DOHH2 (cell line): ENCODE measurements around the gene NEDD4L.

Experiments used
- H3F3A ChIP-seq: fragments of 200-600 bp; sonication (generic), shearing (Covaris generic); 2 replicates; pipeline ENCODE4 v1.6.0; 2016; ENCODE audit warnings: antibody characterized with exemption, mild to moderate bottlenecking; ENCODE audit not compliant: control insufficient read depth, insufficient read depth
- H3K27ac ChIP-seq: fragments of 200-600 bp; sonication (generic); 2 replicates; pipeline ENCODE4 v1.5.1; 2014; ENCODE audit warnings: low read depth, mild to moderate bottlenecking, low read length, moderate library complexity
- H3K27me3 ChIP-seq: fragments of 200-600 bp; sonication (generic); 2 replicates; pipeline ENCODE4 v1.6.1; 2014; ENCODE audit warnings: mild to moderate bottlenecking, low read length, mixed read lengths; ENCODE audit not compliant: control insufficient read depth
- H3K36me3 ChIP-seq: fragments of 200-600 bp; sonication (generic); 2 replicates; pipeline ENCODE4 v1.6.1; 2014; ENCODE audit warnings: mild to moderate bottlenecking, low read length, moderate library complexity, mixed read lengths; ENCODE audit not compliant: control insufficient read depth
- H3K4me1 ChIP-seq: fragments of 200-600 bp; sonication (generic); 2 replicates; pipeline ENCODE4 v1.6.1; 2014; ENCODE audit warnings: mild to moderate bottlenecking, low read length, mixed read lengths; ENCODE audit not compliant: control insufficient read depth
- H3K4me2 ChIP-seq: fragments of 200-600 bp; sonication (generic); 2 replicates; pipeline ENCODE4 v1.6.0; 2014; ENCODE audit warnings: mild to moderate bottlenecking, low read length, moderate library complexity
- H3K4me3 ChIP-seq: fragments of 200-600 bp; sonication (generic); 2 replicates; pipeline ENCODE4 v1.5.1; 2014; ENCODE audit warnings: mild to moderate bottlenecking, low read length, mixed read lengths
- H3K79me2 ChIP-seq: fragments of 200-600 bp; sonication (generic); 2 replicates; pipeline ENCODE4 v1.6.1; 2014; ENCODE audit warnings: mild to moderate bottlenecking, low read length, mixed read lengths; ENCODE audit not compliant: control insufficient read depth
- H3K9me2 ChIP-seq: fragments of 200-600 bp; sonication (generic); replicated peaks from 2 replicates; pipeline ENCODE4 v1.6.1; 2014; ENCODE audit warnings: mild to moderate bottlenecking, low read length, mixed read lengths; ENCODE audit not compliant: control insufficient read depth
- H3K9me3 ChIP-seq: fragments of 200-600 bp; sonication (generic); 2 replicates; pipeline ENCODE4 v1.6.1; 2014; ENCODE audit warnings: antibody characterized with exemption, low read length, mixed read lengths; ENCODE audit not compliant: control insufficient read depth, insufficient read depth
- H4K20me1 ChIP-seq: fragments of 200-600 bp; sonication (generic); 2 replicates; pipeline ENCODE4 v1.6.0; 2014; ENCODE audit warnings: low read depth, mild to moderate bottlenecking, antibody characterized with exemption, low read length, moderate library complexity; ENCODE audit not compliant: control insufficient read depth, insufficient read depth
- CTCF ChIP-seq: fragments of 200-600 bp; sonication (generic); IDR thresholded peaks from one replicate; pipeline ENCODE4 v1.5.1; 2014; ENCODE audit warnings: antibody characterized with exemption, mild to moderate bottlenecking, low read depth, low read length; ENCODE audit not compliant: poor library complexity, severe bottlenecking
- EZH2phosphoT487 ChIP-seq: fragments of 200-600 bp; sonication (generic); IDR thresholded peaks from 2 replicates; pipeline ENCODE4 v1.6.1; 2017; ENCODE audit warnings: borderline replicate concordance, mild to moderate bottlenecking, antibody characterized with exemption, low read length, moderate library complexity, mixed read lengths

The NEDD4L gene

GRCh38 chr18:58389745-58390144 is 345.7 kb downstream of the NEDD4L start:
- H3K27ac ChIP-seq = no peak overlapping the region
- H3F3A ChIP-seq = no peaks in the 10 kb centered on the region
- TF ChIP-seq EZH2phosphoT487 (no peak), CTCF (no peak)
- no peaks in the 10 kb centered on the region for H3K9me2 ChIP-seq
- no peaks in the 10 kb centered on the region for H3K9me3 ChIP-seq
- no peaks in the 10 kb centered on the region for H3K27me3 ChIP-seq
- peaks cover 79% of the 10 kb centered on the region for H3K36me3 ChIP-seq
- H3K4me2 ChIP-seq = no peak overlapping the region
- H4K20me1 ChIP-seq = no peaks in the 10 kb centered on the region
- H3K4me1 ChIP-seq = no peaks in the 10 kb centered on the region
- H3K79me2 ChIP-seq = no peaks in the 10 kb centered on the region
- no peak overlapping the region for H3K4me3 ChIP-seq

- Histone ChIP-seq H3K4me1 (no peaks in the 10 kb centered on the region), H3F3A (no peaks in the 10 kb centered on the region), H3K9me3 (no peaks in the 10 kb centered on the region), H3K4me3 (no peak overlapping the region), H3K4me2 (no peak overlapping the region), H3K36me3 (peaks cover 75% of the 10 kb centered on the region), H3K79me2 (no peaks in the 10 kb centered on the region), H3K27me3 (no peaks in the 10 kb centered on the region), H4K20me1 (no peaks in the 10 kb centered on the region), H3K27ac (no peak overlapping the region), H3K9me2 (no peaks in the 10 kb centered on the region)
- TF ChIP-seq EZH2phosphoT487 (no peak), CTCF (no peak)
Measured at GRCh38 chr18:58390399-58390798, 346.4 kb downstream of the NEDD4L start.

GRCh38 chr18:58391231-58391825 is 347.3 kb downstream of the NEDD4L start:
- H3K4me3 ChIP-seq = no peak overlapping the region
- no peak overlapping the region for H3K27ac ChIP-seq
- H3K36me3 ChIP-seq = peaks cover 80% of the 10 kb centered on the region
- H3K9me2 ChIP-seq = no peaks in the 10 kb centered on the region
- no peaks in the 10 kb centered on the region for H3K4me1 ChIP-seq
- no peaks in the 10 kb centered on the region for H3F3A ChIP-seq
- H3K4me2 ChIP-seq = no peak overlapping the region
- no peaks in the 10 kb centered on the region for H3K79me2 ChIP-seq
- TF ChIP-seq EZH2phosphoT487 (no peak), CTCF (no peak)
- no peaks in the 10 kb centered on the region for H3K27me3 ChIP-seq
- H4K20me1 ChIP-seq = no peaks in the 10 kb centered on the region
- no peaks in the 10 kb centered on the region for H3K9me3 ChIP-seq

GRCh38 chr18:58391932-58392323 is 347.9 kb downstream of the NEDD4L start:
- TF ChIP-seq CTCF (no peak), EZH2phosphoT487 (no peak)
- H3K4me2 ChIP-seq = no peak overlapping the region
- H3K79me2 ChIP-seq = no peaks in the 10 kb centered on the region
- H3K9me3 ChIP-seq = no peaks in the 10 kb centered on the region
- no peaks in the 10 kb centered on the region for H3K9me2 ChIP-seq
- no peaks in the 10 kb centered on the region for H3F3A ChIP-seq
- no peaks in the 10 kb centered on the region for H4K20me1 ChIP-seq
- peaks cover 83% of the 10 kb centered on the region for H3K36me3 ChIP-seq
- H3K27me3 ChIP-seq = no peaks in the 10 kb centered on the region
- H3K4me3 ChIP-seq = no peak overlapping the region
- no peaks in the 10 kb centered on the region for H3K4me1 ChIP-seq
- no peak overlapping the region for H3K27ac ChIP-seq
